GM20431 (cell line): ENCODE results near the gene KCNK13.
"Not testable (repeated sequence)": the region's sequence is repeated elsewhere in the genome, so short reads cannot be mapped to it uniquely, and the experiment has no call there.

Source experiments
- in situ Hi-C: fragments of 300-500 bp; cut with MseI, MboI; formaldehyde crosslinking; loops from one replicate; pipeline ENCODE4 v1.15.0; 2020; ENCODE audit warnings: low sequenced_read_pairs; ENCODE audit not compliant: unreplicated experiment

The KCNK13 gene

DNA sequence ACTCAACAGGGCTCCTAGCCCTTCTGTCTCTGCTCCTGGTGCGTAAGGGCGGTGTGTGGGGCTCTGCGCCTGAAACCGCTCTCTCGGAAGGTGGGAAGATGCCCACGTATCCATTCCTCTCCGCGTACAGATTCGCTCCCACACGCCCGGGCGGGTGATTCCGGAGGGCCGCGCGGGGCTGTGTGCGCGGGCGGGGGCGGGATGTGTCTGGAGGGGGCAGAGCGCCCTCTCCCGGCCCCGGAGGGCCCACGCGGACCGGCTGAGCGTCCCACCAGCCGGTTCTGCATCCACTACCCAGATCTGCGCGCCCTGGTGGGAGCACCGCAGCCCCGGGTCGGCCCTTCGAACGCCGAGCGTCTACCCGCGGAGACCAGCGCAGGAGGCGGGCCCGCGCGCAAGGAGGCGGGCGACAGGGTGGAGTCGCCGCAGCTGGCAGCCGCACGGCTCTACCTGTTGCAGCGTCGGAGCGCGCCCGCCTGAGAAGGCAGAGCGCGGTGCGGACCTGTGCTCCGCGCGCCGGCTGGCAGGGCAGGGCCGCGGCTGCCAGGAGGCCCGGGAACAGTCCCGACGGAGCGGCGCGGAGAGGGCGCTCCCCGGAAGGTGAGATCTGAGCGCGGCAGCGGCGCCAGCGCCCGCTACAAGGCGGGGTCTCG is 1.4 kb upstream of the KCNK13 start:
- in situ Hi-C loops, result no loop called here

- in situ Hi-C loops, result no loop called here
These were observed 669 bp upstream of the KCNK13 start for GRCh38 chr14:90060965-90061684.

DNA sequence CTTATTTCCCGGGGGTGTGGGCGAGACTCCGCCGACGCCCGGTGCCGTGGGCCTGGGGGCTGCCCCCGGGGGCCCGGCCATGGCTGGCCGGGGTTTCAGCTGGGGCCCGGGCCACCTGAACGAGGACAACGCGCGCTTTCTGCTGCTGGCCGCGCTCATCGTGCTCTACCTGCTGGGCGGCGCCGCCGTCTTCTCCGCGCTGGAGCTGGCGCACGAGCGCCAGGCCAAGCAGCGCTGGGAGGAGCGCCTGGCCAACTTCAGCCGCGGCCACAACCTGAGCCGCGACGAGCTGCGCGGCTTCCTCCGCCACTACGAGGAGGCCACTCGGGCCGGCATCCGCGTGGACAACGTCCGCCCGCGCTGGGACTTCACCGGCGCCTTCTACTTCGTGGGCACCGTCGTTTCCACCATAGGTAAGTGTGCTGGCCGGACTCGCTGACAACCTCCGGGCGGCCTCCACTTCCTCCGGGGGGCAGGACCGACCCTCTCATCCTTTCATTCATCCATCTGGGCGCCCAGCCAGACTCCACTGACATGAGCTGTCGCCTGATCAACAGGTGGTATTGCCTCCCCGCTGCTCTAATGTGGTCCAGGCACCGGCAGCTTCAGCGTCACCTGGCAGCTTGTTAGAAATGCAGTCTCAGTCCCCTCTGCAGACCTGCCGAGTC is 467 bp downstream of the KCNK13 start:
- in situ Hi-C loops, result no loop called here

DNA sequence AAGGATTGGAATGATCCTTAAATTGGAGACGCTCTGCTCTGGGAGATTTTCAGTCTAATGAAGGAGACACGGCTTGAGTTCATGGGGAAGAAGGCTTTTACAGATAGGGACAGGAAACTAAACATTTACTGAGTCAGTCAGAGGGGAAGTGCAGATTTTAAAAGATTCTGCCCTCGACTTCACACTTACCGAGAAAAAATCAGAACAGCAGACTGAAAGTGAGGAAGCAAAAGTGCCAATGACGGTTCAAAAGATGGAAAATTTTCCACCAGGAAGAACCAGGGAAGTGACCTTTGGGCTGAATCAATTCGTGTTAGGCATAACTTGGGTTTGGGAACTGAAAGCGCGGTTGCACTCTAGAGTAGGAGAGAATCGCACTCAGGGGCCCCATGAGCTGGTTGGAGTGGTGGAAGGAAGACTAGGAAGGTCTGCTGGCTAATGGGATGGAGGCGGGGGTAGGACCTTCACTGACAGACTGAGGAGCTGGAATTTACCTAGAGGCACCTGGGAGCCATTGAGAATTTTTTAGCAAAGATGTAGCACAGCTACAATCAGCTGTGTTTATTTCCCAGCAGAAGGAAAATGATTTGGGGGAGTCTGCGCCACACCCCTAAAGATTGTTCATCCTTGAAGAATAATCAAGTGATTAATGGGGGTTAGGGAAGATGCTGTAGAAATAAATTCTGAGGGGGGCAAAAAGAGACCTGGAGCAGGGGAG is 1.2 kb downstream of the KCNK13 start:
- in situ Hi-C loops, result no loop called here

DNA sequence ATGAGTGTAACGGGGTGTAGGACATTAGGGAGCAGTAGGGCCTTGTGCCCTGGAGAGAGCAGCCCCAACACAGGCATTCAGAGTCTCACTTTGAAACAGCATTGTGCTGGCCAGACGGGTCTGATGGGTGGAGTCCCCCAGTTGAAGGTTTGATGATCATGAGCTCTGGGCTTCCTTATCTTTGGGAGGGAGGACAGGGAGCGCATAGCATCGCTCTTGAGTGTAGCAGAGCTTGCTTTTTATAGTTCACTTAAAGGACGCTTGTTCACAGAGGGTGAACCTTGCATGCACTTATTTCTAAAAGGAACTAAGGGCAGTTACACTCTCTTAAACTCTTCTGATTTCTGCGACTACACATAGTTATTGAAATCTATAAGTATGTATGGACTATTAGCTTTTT is 10.6 kb downstream of the KCNK13 start:
- in situ Hi-C loops, result no loop called here

GRCh38 chr14:90079576-90079975 is 17.8 kb downstream of the KCNK13 start:
- in situ Hi-C loops, result no loop called here

DNA sequence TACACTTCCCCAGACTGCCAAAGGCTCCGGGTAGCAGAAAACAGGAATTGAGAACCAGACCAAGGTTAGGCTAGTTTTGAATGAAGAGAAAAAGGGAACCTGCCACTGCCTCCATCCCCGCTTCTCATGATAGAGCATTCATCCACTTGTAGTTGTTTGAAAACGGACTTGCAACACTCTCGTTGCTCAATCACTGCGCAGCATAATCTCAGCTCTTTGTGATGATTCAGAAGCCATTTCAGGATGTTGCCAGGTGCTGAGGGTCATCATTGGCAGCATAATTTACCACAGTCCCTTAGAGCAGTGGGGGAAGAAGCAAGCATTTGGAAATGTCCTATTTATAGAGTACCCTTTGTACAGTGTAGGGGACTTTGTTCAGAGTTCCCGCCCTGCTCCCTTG is 25.6 kb downstream of the KCNK13 start:
- in situ Hi-C loops, result no loop called here

GRCh38 chr14:90088176-90088575 is 26.4 kb downstream of the KCNK13 start:
- in situ Hi-C loops, result no loop called here

- in situ Hi-C loops, result not testable (repeated sequence)
These were observed 27.7 kb downstream of the KCNK13 start for GRCh38 chr14:90089486-90089885.

DNA sequence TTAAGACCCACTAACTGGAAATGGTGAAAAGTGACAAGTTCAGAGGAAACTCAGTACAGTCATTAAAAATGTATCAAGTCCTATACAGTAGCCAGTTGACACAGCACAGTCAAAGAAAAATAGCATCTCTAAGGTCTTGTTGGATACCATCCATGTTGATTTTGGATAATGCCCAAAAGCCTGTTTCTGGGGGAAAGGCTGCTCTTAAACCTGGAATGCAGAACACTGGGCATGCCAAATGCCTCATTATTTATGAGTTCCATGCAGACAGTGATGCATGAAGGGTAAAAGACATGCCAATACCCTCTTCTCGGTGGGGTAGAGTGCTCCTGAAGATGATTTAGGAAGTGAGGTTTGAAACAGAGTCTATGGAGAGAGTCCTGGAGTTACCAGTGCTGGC is 29.6 kb downstream of the KCNK13 start:
- in situ Hi-C loops, result no loop called here

DNA sequence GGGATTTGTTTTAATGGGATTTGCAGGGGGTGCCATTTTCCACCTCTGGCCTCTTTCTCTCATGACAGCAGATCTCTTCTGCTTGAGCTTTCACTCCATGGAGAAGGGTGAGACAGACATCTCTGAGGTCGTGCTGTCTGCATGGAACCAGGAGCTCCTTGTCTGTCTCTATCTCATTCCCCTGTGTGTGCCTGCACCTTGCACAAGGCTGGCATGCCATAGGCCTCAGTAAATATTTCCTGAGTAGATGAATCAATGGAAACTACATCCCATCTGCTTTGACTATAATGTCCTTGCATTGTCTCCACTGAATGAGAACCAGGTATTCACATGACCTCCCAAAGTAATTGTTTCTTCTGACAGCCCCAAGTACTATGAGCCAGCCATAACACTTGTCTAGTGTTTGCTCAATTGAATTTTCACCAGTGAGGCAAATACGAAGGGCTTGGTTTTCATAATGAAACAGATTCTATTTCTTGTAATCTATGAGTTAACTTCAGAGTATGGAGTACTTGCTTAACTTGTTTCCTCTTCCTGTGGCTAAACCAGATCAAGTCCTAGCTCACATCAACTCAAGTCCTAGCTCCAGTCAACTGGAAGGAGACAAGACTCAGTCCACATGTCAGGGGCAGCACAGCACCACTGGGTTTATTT is 32.3 kb downstream of the KCNK13 start:
- in situ Hi-C loops, result no loop called here

DNA sequence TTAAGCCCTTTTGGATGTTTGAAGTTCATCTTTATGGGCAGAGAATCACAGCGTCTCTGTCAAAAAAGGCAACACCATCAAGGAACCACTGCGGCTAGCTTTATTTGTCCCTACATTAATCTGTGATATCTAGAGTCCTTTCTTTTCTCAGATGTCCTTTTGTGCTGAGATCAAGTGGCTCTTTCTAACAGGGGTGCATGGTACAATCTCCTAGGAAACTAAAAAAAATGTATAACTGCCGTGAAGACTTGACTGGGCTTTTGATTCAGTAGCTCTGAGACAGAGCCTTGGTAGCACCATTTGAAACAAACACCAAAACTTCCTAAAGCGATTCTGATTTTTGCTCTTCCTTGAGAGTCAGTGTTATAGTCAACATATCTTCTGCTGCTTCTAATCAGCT is 33.3 kb downstream of the KCNK13 start:
- in situ Hi-C loops, result no loop called here

DNA sequence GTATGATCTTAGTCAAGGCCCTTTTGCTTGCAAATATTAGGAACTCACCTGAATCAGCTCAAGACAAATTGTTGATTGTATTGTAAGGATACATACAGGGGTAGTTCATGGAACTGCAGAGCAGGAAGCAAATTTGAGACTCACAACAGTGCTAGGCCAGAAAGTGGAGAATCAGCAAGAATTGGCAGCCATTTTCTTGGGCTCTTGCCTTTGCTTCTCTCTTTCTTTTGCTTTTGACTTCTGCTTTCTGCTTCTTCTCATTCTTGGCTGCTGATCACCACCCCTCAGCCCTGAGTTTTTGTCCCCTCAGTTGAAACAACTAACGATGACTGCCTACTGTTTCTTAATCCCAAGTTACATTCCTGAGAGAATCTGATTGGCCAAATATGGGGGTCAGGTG is 34.8 kb downstream of the KCNK13 start:
- in situ Hi-C loops, result no loop called here

GRCh38 chr14:90103808-90104207 is 42.0 kb downstream of the KCNK13 start:
- in situ Hi-C loops, result no loop called here

DNA sequence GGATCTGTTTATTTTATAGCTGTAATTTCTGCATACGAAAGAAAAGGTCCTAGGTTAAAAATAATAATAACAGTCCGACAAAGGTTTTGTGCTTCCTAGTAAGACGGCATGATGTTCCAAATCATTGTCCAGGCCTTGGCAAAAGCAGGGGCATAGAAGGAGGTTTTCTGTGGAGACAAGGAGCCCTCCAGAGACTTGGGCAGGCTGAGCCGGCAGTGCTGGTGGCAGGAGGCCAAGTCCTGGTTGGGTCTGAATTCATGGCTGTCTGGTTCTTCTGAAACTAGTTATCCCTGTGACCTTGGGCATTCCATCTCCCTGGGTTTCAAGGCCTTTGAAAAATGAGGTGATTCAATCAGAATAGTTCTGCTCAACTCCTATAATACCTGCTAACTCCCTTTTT is 44.0 kb downstream of the KCNK13 start:
- in situ Hi-C loops, result no loop called here

DNA sequence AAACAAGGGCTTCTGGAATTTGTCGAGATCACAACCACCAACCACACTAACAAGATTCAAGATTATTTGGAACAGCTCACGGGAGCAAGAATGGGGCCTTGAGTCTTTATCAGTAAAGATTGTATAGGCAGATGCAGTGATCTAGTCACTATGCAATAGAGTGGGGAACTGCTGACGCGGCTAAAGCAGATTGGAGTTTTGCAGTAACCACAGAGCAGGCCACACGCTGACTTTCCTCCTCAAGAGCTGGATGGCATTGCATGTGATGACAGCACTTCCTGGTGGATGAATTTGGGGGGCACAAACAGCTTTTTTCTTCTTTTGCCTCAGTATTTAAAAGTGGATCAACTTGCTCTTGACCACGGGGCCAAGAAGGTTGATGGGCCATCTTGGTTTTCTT is 46.0 kb downstream of the KCNK13 start:
- in situ Hi-C loops, result no loop called here

- in situ Hi-C loops, result no loop called here
These were observed 48.1 kb downstream of the KCNK13 start for GRCh38 chr14:90109858-90110257.

- in situ Hi-C loops, result no loop called here
These were observed 50.2 kb downstream of the KCNK13 start for GRCh38 chr14:90111895-90112534.

- in situ Hi-C loops, result no loop called here
These were observed 52.8 kb downstream of the KCNK13 start for GRCh38 chr14:90114554-90114953.

DNA sequence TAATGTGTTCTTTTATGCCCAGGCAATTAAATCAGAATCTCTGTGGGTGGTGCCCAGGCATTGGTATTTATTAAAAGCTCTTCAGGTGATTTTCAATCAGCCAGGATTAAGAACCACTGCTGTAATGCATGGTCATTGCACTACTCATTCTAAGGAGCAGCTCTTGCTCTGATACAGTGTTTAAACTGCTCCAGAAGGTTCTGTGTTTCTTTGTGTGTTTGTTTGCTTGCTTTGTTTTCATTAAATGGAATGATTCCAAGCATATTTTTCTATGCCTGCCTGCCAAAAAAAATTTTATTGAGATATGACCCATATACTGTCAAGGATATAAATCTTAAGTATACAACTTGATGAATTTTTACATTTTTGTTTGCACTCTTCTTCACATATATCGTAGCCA is 54.0 kb downstream of the KCNK13 start:
- in situ Hi-C loops, result no loop called here
